SK-N-SH (cell line): ENCODE data around the gene ANKFN1. TPM values are rescaled to one million over a fixed set of nuclear protein-coding genes. Genes with fewer than 3 reads are reported as not detected.

Experiments
- CTCF ChIA-PET: fragments of 300-600, 350-600 bp; formaldehyde crosslinking; extraction: SDS; loops from one replicate; lab custom pipeline; 2021; lab: Yijun Ruan, JAX
- POLR2A ChIA-PET: fragments of 350-600 bp; sonication (Branson Sonifier 250); formaldehyde crosslinking; extraction: SDS; loops from one replicate; lab custom pipeline; 2020; ENCODE audit warnings: antibody characterized with exemption, inconsistent platforms; lab: Yijun Ruan, JAX
- DNase-seq: peaks from one replicate; pipeline ENCODE4 v3.0.0; 2012
- H2AFZ ChIP-seq: fragments of 200-600 bp; sonication (generic); 2 replicates; pipeline ENCODE4 v1.8.1; 2016; ENCODE audit warnings: antibody characterized with exemption, mild to moderate bottlenecking, low read depth
- H3F3A ChIP-seq: fragments of 200-600 bp; sonication (generic); replicated peaks from 2 replicates; pipeline ENCODE3; 2016; ENCODE audit warnings: antibody characterized with exemption, mild to moderate bottlenecking; ENCODE audit not compliant: insufficient read depth
- H3K27ac ChIP-seq, 2 experiments: fragments of 200-500 bp in 1 of 2; fragments of 200-600 bp in 1 of 2; sonication (Bioruptor generic) in 1 of 2; sonication (generic), shearing (Covaris generic) in 1 of 2; 2 replicates each; pipeline versions ENCODE4 v1.5.1 to v1.6.1; 2014 to 2016; ENCODE audit warnings: low read depth in 2 of 2, inconsistent platforms in 1 of 2, low read length in 1 of 2, mild to moderate bottlenecking in 1 of 2, mixed read lengths in 1 of 2
- H3K27me3 ChIP-seq: fragments of 200-600 bp; sonication (generic), shearing (Covaris generic); 2 replicates; pipeline ENCODE4 v1.6.1; 2016; ENCODE audit warnings: mixed run types; ENCODE audit not compliant: insufficient read depth
- H3K36me3 ChIP-seq, 2 experiments: fragments of 200-500 bp in 1 of 2; fragments of 200-600 bp in 1 of 2; sonication (Bioruptor generic) in 1 of 2; sonication (generic) in 1 of 2; replicated peaks in 1 of 2; 2 replicates each; pipeline versions ENCODE3 to v1.5.1; 2014 to 2016; ENCODE audit warnings: low read length in 1 of 2, mild to moderate bottlenecking in 1 of 2; ENCODE audit not compliant: insufficient read depth in 2 of 2, control insufficient read depth in 1 of 2
- H3K4me1 ChIP-seq, 2 experiments: fragments of 200-500 bp in 1 of 2; fragments of 200-600 bp in 1 of 2; sonication (Bioruptor generic) in 1 of 2; sonication (generic), shearing (Covaris generic) in 1 of 2; 2 replicates each; pipeline versions ENCODE4 v1.5.1 to v1.6.1; 2014 to 2016; ENCODE audit warnings: low read depth in 1 of 2, low read length in 1 of 2, mixed run types in 1 of 2; ENCODE audit not compliant: insufficient read depth in 2 of 2, control insufficient read depth in 1 of 2
- H3K4me2 ChIP-seq: fragments of 200-600 bp; sonication (generic), shearing (Covaris generic); 2 replicates; pipeline ENCODE4 v1.6.1; 2017; ENCODE audit warnings: mixed run types
- H3K4me3 ChIP-seq, 2 experiments: fragments of 200-500 bp in 1 of 2; fragments of 200-600 bp in 1 of 2; sonication (Bioruptor generic) in 1 of 2; sonication (generic), shearing (Covaris generic) in 1 of 2; 2 replicates each; pipeline versions ENCODE4 v1.5.1 to v1.8.1; 2014 to 2016; ENCODE audit warnings: low read depth in 2 of 2, inconsistent platforms in 1 of 2, low read length in 1 of 2, mild to moderate bottlenecking in 1 of 2, mixed read lengths in 1 of 2, moderate library complexity in 1 of 2
- H3K79me2 ChIP-seq: fragments of 200-600 bp; sonication (generic); 2 replicates; pipeline ENCODE4 v1.8.1; 2017; ENCODE audit warnings: mild to moderate bottlenecking; ENCODE audit not compliant: insufficient read depth
- H3K9ac ChIP-seq: fragments of 200-600 bp; sonication (generic); 2 replicates; pipeline ENCODE4 v1.6.1; 2017; ENCODE audit warnings: mixed run types
- H3K9me2 ChIP-seq: fragments of 200-600 bp; sonication (generic); 2 replicates; pipeline ENCODE4 v1.6.1; 2017; ENCODE audit warnings: mixed run types
- H3K9me3 ChIP-seq: fragments of 200-600 bp; sonication (generic); 2 replicates; pipeline ENCODE4 v1.6.1; 2017; ENCODE audit warnings: mixed run types, mild to moderate bottlenecking, moderate library complexity
- H4K20me1 ChIP-seq: fragments of 200-600 bp; sonication (generic); 2 replicates; pipeline ENCODE4 v1.6.1; 2017; ENCODE audit warnings: mild to moderate bottlenecking, mixed run types; ENCODE audit not compliant: insufficient read depth
- CHD2 ChIP-seq: fragments of 150-350 bp; IDR thresholded peaks from 2 replicates; pipeline ENCODE4 v1.6.1; 2018; ENCODE audit warnings: low read length; ENCODE audit not compliant: partially characterized antibody
- ELF1 ChIP-seq: IDR thresholded peaks from 2 replicates; pipeline ENCODE4 v1.4.0; 2012
- FOSL2 ChIP-seq: IDR thresholded peaks from 2 replicates; pipeline ENCODE4 v1.4.0; 2012; ENCODE audit warnings: low read depth, mild to moderate bottlenecking, moderate library complexity, borderline replicate concordance
- FOXJ3 ChIP-seq: sonication (generic); formaldehyde crosslinking; IDR thresholded peaks from 2 replicates; pipeline ENCODE4 v1.5.1; 2020; ENCODE audit warnings: mild to moderate bottlenecking, missing genetic modification reagents
- FOXM1 ChIP-seq: IDR thresholded peaks from 2 replicates; pipeline ENCODE4 v1.4.0; 2012; ENCODE audit warnings: low read depth, mild to moderate bottlenecking
- MXI1 ChIP-seq: IDR thresholded peaks from 2 replicates; pipeline ENCODE4 v1.6.1; 2012; ENCODE audit warnings: mild to moderate bottlenecking, low read depth, low read length, improper control_type of control experiment
- NFIC ChIP-seq: IDR thresholded peaks from 2 replicates; pipeline ENCODE4 v1.4.0; 2012; ENCODE audit warnings: borderline replicate concordance
- RAD21 ChIP-seq: IDR thresholded peaks from 2 replicates; pipeline ENCODE4 v1.6.1; 2012; ENCODE audit warnings: mild to moderate bottlenecking, low read length
- RCOR1 ChIP-seq: fragments of 150-350 bp; IDR thresholded peaks from 2 replicates; pipeline ENCODE4 v1.6.1; 2017; ENCODE audit warnings: antibody characterized with exemption, low read length
- RFX5 ChIP-seq: IDR thresholded peaks from 2 replicates; pipeline ENCODE4 v1.6.1; 2012; ENCODE audit warnings: mild to moderate bottlenecking, improper control_type of control experiment, low read length
- SIN3A ChIP-seq: IDR thresholded peaks from 2 replicates; pipeline ENCODE4 v1.6.1; 2012; ENCODE audit warnings: low read depth, mild to moderate bottlenecking, low read length, moderate library complexity, borderline replicate concordance
- SMC3 ChIP-seq: IDR thresholded peaks from 2 replicates; pipeline ENCODE4 v1.6.1; 2012; ENCODE audit warnings: low read depth, low read length, improper control_type of control experiment
- TAF1 ChIP-seq: IDR thresholded peaks from 2 replicates; pipeline ENCODE4 v1.6.1; 2012; ENCODE audit warnings: low read depth, mild to moderate bottlenecking, low read length, moderate library complexity, borderline replicate concordance
- TCF12 ChIP-seq: IDR thresholded peaks from 2 replicates; pipeline ENCODE4 v1.4.0; 2012
- YY1 ChIP-seq: IDR thresholded peaks from 2 replicates; pipeline ENCODE4 v1.4.0; 2012; ENCODE audit warnings: low read depth, mild to moderate bottlenecking
- WGBS: methylation state at CpG from one replicate; pipeline ENCODE4 v1.1.6; 2017; ENCODE audit warnings: low lambda C conversion rate; 5-methylcytosine and 5-hydroxymethylcytosine counted together
- polyA plus RNA-seq, 3 experiments: library from polyadenylated mRNA; depleted of rRNA; stranded (reverse); fragments of >200 nt; gene quantifications; 2 replicates each; pipeline ENCODE4 v1.2.3, GENCODE V29; 2012
- TF ChIP-seq, protein P1 (sequence below): fragments of 150-350 bp; IDR thresholded peaks from 2 replicates; pipeline ENCODE4 v1.6.1; 2017; ENCODE audit warnings: antibody characterized with exemption, low read length, low read depth, borderline replicate concordance
- TF ChIP-seq, protein P2 (sequence below): fragments of 200-600 bp; sonication (generic); IDR thresholded peaks from 2 replicates; pipeline ENCODE4 v1.6.1; 2017; ENCODE audit warnings: antibody characterized with exemption, mild to moderate bottlenecking, moderate library complexity
- TF ChIP-seq, protein P3 (sequence below): IDR thresholded peaks from 2 replicates; pipeline ENCODE4 v1.4.0; 2012; ENCODE audit warnings: low read depth, borderline replicate concordance
- TF ChIP-seq, protein P4 (sequence below): IDR thresholded peaks from 2 replicates; pipeline ENCODE4 v1.4.0; 2012; ENCODE audit warnings: low read depth, borderline replicate concordance

The ANKFN1 gene
- polyA plus RNA-seq, 1 of the 3 experiments (the other 2 are of a cell fraction), result 0.07 TPM

DNA sequence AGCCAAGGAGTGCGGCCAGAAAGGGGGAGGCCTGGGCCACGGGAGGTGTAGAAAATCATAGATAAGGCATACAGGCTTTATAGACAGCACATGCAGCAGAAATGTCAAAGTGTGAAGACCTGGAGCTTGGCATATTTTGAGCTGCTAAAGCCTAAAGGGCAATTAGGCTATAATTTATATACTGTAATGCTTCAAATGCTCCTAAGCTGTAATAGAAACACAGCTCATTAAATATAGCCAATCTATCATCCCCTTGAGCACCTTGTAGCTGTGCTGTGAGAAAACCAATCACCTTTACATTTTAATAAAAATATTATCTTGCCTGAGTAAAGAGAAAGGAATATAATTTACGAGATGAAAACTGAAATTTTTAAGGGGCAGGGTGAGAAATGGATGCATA is 342.3 kb downstream of the ANKFN1 start (continued):
- no peak for TF ChIP-seq CHD2
- TF ChIP-seq NFIC, result no peak

DNA sequence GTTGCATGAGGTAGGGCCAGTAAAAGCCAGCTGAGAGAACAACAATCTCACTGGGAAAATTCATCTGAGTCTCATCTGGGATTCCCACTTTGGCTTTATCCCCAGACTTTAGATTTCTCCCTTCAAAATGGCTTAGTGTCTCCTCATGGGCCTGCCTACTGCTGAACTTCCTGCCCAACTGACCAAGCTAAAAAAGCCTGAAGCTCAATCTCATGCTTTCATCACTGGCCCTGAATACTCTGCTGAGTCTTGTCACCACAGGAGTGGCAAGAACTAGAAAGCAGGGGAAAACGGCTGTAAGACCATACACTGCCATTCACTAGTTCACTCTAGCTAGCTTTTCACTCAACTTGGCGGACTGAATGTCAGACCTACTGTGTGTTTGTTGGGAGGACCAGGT is 343.9 kb downstream of the ANKFN1 start:
- Histone ChIP-seq H3F3A (no peaks in the 10 kb centered on the region), H3K27ac (no peak overlapping the region), H3K9me2 (no peaks in the 10 kb centered on the region), H2AFZ (no peak overlapping the region), H3K4me1 (no peaks in the 10 kb centered on the region), H3K9me3 (no peaks in the 10 kb centered on the region), H4K20me1 (no peaks in the 10 kb centered on the region), H3K79me2 (no peaks in the 10 kb centered on the region), H3K9ac (no peak overlapping the region)
- no peak for DNase-seq
- TF ChIP-seq TCF12 (no peak), FOSL2 (no peak), FOXJ3 (CRISPR knock-in tag) (no peak)
- TF ChIP-seq, protein P1, sequence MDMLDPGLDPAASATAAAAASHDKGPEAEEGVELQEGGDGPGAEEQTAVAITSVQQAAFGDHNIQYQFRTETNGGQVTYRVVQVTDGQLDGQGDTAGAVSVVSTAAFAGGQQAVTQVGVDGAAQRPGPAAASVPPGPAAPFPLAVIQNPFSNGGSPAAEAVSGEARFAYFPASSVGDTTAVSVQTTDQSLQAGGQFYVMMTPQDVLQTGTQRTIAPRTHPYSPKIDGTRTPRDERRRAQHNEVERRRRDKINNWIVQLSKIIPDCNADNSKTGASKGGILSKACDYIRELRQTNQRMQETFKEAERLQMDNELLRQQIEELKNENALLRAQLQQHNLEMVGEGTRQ, result no peak
- TF ChIP-seq, all 33 proteins: peak for 0
- H3K4me2 ChIP-seq, result no peak overlapping the region
- ChIA-PET CTCF (interaction anchor here (0.7 to 3.4 kb wide), 4 partner anchors 20 to 971 kb away, joined by 3 to 15 read pairs (median 3); no protein-coding TSS in a partner anchor), POLR2A (no interaction called here)
- H3K4me3 ChIP-seq, result no peak overlapping the region
- 3% methylated on average over 2 of the region's 2 CpGs for WGBS
- no peaks in the 10 kb centered on the region for H3K36me3 ChIP-seq
- H3K27me3 ChIP-seq, result no peaks in the 10 kb centered on the region; the same call in 1 of the 2 replicates

DNA sequence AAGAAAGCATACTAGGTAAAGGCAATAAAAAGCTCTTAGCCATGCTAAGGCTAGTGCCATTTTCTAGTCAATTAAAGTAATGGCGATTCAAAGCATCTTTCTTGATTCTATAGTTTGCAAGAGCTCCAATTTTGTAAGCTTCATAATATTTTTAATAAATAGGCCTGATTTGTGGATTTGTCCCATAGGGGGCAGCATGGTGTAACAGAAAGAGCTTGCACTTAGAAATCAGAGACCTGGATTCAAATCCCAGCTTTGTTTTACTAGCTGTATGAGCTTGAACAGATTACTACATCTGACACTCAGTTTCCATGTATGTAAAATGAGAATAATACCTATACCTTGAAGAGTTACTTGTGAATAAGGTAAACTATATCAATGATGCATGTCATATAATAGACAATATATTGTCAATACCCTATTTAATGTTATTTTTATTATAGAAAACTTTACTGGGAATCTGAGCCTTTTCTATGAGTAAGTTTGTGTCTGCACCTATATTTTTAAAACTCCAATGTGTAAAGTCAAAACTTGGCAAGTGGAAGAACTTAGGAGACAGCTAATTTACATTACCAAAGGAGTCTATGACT is 346.6 kb downstream of the ANKFN1 start:
- WGBS, result 0% methylated on average over 1 of the region's 1 CpG
- H3K9ac ChIP-seq, result no peak overlapping the region
- H2AFZ ChIP-seq, result no peak overlapping the region
- no peaks in the 10 kb centered on the region for H3K9me3 ChIP-seq
- no peaks in the 10 kb centered on the region for H3K79me2 ChIP-seq
- H3F3A ChIP-seq, result no peaks in the 10 kb centered on the region
- no peak overlapping the region; a peak in 1 of 4 replicates for H3K4me3 ChIP-seq
- CTCF ChIA-PET, result interaction anchor here (0.6 to 2.0 kb wide), 27 partner anchors 8 to 585 kb away, joined by 3 to 18 read pairs (median 4); no protein-coding TSS in a partner anchor
- no peaks in the 10 kb centered on the region for H3K9me2 ChIP-seq
- H3K36me3 ChIP-seq, result no peaks in the 10 kb centered on the region
- POLR2A ChIA-PET, result no interaction called here
- H4K20me1 ChIP-seq, result no peaks in the 10 kb centered on the region
- DNase-seq, result no peak
- no peak overlapping the region for H3K27ac ChIP-seq
- no peaks in the 10 kb centered on the region; the same call in 1 of the 2 replicates for H3K27me3 ChIP-seq
- no peaks in the 10 kb centered on the region for H3K4me1 ChIP-seq
- TF ChIP-seq, protein P2, sequence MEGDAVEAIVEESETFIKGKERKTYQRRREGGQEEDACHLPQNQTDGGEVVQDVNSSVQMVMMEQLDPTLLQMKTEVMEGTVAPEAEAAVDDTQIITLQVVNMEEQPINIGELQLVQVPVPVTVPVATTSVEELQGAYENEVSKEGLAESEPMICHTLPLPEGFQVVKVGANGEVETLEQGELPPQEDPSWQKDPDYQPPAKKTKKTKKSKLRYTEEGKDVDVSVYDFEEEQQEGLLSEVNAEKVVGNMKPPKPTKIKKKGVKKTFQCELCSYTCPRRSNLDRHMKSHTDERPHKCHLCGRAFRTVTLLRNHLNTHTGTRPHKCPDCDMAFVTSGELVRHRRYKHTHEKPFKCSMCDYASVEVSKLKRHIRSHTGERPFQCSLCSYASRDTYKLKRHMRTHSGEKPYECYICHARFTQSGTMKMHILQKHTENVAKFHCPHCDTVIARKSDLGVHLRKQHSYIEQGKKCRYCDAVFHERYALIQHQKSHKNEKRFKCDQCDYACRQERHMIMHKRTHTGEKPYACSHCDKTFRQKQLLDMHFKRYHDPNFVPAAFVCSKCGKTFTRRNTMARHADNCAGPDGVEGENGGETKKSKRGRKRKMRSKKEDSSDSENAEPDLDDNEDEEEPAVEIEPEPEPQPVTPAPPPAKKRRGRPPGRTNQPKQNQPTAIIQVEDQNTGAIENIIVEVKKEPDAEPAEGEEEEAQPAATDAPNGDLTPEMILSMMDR, result peak; percentile 73
- TF ChIP-seq RAD21, result peak; percentile 66
- TF ChIP-seq YY1, result no peak
- no peak for TF ChIP-seq SIN3A
- TF ChIP-seq RFX5, result no peak
- TF ChIP-seq MXI1, result no peak
- no peak for TF ChIP-seq FOXM1
- TF ChIP-seq TAF1, result no peak
- TF ChIP-seq, protein P3, sequence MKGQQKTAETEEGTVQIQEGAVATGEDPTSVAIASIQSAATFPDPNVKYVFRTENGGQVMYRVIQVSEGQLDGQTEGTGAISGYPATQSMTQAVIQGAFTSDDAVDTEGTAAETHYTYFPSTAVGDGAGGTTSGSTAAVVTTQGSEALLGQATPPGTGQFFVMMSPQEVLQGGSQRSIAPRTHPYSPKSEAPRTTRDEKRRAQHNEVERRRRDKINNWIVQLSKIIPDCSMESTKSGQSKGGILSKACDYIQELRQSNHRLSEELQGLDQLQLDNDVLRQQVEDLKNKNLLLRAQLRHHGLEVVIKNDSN, result no peak
- no peak for TF ChIP-seq CHD2
- TF ChIP-seq, protein P4, sequence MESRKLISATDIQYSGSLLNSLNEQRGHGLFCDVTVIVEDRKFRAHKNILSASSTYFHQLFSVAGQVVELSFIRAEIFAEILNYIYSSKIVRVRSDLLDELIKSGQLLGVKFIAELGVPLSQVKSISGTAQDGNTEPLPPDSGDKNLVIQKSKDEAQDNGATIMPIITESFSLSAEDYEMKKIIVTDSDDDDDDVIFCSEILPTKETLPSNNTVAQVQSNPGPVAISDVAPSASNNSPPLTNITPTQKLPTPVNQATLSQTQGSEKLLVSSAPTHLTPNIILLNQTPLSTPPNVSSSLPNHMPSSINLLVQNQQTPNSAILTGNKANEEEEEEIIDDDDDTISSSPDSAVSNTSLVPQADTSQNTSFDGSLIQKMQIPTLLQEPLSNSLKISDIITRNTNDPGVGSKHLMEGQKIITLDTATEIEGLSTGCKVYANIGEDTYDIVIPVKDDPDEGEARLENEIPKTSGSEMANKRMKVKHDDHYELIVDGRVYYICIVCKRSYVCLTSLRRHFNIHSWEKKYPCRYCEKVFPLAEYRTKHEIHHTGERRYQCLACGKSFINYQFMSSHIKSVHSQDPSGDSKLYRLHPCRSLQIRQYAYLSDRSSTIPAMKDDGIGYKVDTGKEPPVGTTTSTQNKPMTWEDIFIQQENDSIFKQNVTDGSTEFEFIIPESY, result no peak
- peak; percentile 32 for TF ChIP-seq SMC3
- TF ChIP-seq ELF1, result no peak
- no peak for TF ChIP-seq RCOR1
- H3K4me2 ChIP-seq, result no peak overlapping the region
